ENCODE data around the gene IFNA21. TPM values are rescaled to one million over a fixed set of nuclear protein-coding genes. Genes with fewer than 3 reads are reported as not detected.

The IFNA21 gene
- total RNA-seq, 3 donors from 2014 or later = not detected

Other genes with a start within 250 kb of the IFNA21 start
- 1 to 10 TPM in 2 of 3 donors, under 1 TPM in 1; 0.93 to 6.1 (median 1.9) TPM for gene HACD4, start 135.0 kb downstream of the IFNA21 start, total RNA-seq
- not detected for gene IFNB1, start 88.7 kb downstream of the IFNA21 start, total RNA-seq
- not detected for gene IFNW1, start 24.8 kb downstream of the IFNA21 start, total RNA-seq
- gene IFNA4, start 20.9 kb upstream of the IFNA21 start, total RNA-seq = not detected
- gene IFNA7, start 35.5 kb upstream of the IFNA21 start, total RNA-seq = not detected
- not detected for gene IFNA10, start 40.5 kb upstream of the IFNA21 start, total RNA-seq
- gene IFNA16, start 50.7 kb upstream of the IFNA21 start, total RNA-seq = not detected
- not detected for gene IFNA17, start 61.6 kb upstream of the IFNA21 start, total RNA-seq
- not detected for gene IFNA14, start 73.3 kb upstream of the IFNA21 start, total RNA-seq
- gene IFNA5, start 138.7 kb upstream of the IFNA21 start, total RNA-seq = under 1 TPM in 1 of 3 donors, not detected in 2; 0.41 TPM
- 10 to 100 TPM; 21.8 to 23.9 (median 23.4) TPM for gene KLHL9, start 168.7 kb upstream of the IFNA21 start, total RNA-seq
- gene IFNA6, start 184.2 kb upstream of the IFNA21 start, total RNA-seq = not detected
- not detected for gene IFNA13, start 201.4 kb upstream of the IFNA21 start, total RNA-seq
- gene IFNA2, start 218.7 kb upstream of the IFNA21 start, total RNA-seq = not detected
- not detected for gene IFNA8, start 242.5 kb upstream of the IFNA21 start, total RNA-seq

All from mucosa of descending colon (tissue), 3 donors.